D341Med (cell line): Measurements from ENCODE around the gene NPIPB2.
"Not testable (repeated sequence)": the region's sequence is repeated elsewhere in the genome, so short reads cannot be mapped to it uniquely, and the experiment has no call there.

Experiments
- DNase-seq: peaks from one replicate; pipeline ENCODE4 v3.0.0; 2012; ENCODE audit warnings: low spot score

Gene NPIPB2

DNA sequence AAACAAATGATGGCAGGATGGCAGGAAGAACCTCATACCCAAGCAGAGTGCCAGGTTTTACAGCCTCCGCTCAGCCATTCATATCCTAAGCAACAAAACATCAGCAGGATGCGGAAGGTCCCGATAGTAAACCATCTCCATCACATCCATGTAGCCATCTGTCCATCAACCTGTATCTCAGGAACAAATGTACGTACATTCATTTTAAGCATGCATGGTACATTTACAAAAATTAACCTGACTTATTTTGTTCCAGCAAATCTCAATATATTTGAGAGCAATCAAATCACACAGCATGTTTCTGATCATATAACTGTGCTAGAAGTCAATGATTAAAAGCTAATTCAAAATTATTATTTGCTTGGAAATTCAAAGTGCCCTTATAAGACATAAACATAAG lies at the start of gene NPIPB2:
NPIPB2 (minus strand) TSS at position 101 of the 400 bp plus-strand sequence; CDS start at position 101, 0 bp downstream.
- not testable (repeated sequence) for DNase-seq

DNA sequence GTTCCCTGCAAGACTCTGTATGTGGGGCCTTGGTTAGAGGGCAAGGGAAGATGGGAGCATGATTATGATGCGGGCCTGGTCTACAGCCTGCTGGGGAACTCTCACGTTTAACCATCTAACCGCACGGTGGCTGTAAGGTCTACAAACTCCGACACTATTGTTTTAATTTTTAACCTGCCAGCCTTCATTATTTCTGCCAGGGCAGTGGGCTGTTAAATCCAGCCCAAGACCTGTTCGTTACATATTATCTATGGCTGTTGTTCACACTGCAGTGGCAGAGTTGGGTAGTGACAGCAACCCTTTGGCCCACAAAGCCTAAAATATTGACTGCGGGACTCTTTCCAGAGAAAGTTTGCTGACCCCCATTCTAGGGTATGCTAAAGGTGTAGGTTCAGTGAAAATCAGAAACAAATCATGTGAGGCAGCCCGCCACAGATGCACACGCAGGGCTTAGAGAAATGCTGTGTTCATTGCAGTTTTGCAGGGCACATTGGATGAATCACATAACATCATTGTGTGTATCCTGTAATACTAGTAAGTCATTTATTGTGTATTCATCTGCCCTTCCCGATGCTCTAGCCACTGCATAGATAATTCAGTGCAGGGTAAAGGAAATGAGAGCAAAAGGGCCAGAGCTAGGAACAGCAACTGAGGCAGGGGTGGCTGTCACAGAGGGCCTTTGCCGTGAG lies 49.0 kb upstream of the NPIPB2 start:
- no peak for DNase-seq

DNA sequence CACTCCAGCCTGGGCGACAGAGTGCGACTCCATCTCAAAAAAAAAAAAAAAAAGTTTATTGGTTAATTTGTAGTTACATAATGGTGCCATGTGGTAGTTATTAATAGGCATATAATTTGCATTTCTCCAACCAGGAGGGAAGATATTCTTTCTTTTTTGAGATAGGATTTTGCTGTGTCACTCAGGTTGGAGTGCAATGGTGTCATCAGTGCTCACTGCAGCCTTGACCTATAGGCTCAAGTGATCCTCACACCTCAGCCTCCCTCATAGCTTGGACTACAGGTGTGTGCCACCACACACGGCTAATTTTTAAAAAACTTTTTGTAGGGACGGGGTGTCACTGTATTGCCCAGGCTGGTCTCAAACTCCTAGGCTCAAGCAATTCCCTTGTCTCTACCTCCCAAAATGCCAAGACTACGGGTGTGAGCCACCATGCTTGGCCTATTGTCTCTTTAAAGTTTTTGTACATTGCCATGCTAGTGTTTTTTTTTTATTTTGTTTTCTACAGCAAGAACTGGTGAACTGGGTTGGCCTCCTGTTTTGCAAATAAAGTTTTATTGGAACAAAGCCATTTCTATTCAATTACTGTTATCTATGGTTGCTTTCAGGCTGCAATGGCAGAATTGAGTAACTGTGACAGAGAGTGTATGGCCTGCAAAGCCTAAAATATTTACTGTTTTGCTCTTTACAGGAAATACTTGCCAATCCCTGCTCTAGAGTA lies 46.6 kb upstream of the NPIPB2 start:
- DNase-seq, result no peak

DNA sequence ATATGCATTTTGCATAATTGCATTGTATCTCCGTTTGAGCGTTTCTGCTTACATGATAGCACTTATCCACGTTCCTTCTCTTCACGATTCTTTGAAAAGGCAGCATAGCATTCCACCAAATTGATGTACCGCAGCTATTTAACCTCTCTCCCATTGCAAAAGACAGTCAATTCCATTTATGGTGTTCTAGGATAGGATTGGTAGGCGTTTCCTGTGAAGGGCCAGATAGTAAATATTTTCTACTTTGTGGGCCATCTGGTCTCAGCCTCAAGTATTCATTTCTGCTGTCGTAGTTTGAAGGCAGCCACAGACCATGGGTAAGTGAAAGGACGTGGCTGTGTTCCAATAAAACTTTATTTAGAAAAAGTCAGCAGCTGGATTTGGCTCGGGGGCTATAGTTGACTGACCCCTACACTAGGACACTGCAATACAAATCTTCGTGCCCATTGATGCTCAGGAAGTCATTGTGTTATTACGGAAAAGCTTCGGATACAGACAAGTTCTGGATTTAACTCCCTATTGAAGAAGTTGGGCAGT lies 44.7 kb upstream of the NPIPB2 start:
- DNase-seq, result no peak

DNA sequence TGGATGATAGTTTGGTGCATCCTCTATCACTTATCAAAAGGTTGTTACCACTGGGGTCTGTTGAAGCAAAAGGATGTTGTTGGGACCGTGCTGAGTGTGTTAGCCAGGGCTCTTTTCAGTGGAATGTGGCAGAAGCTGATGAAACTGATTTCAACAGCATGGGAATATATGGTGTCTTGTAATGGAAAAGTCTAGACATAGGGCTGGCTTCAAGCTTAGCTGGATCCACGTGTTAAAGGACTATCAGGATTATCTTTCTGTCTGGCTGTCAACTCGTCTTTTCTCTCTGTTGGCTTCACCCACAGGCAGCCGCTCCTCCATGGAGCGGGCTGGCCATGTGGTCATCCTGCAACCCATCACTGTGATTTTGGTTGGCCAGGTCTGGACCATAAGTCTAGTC lies 43.4 kb upstream of the NPIPB2 start:
- no peak for DNase-seq

DNA sequence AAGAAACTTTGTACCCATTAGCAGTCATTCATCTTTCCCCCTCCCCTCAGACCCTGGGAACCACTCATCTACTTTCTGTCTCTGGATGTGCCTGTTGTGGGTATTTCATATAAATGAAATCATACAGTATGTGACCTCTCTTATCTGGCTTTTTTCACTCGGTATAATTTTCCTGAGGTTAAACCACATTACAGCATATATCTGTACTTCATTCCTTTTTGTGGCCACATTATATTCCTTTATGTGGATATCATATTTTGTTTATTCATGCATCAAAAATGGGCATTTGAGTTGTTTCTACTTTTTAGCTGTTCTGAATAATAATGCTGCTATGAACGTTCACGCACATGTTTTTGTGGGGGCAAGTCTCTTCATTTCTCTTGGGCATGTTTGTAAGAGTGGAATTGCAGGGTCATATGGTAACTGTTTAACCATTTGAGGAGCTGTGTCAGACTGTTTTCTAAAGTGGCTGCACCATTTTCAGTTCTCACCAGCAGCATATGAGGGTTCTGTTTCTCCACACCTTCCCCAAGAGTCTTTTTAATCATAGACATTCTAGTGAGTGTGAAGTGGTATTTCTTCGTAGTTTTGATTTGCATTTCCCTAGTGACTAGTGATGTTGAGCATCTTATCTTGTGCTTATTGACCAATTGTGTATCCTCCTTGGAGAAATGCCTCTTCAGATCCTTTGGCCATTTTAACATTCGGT lies 38.4 kb upstream of the NPIPB2 start:
- no peak for DNase-seq

DNA sequence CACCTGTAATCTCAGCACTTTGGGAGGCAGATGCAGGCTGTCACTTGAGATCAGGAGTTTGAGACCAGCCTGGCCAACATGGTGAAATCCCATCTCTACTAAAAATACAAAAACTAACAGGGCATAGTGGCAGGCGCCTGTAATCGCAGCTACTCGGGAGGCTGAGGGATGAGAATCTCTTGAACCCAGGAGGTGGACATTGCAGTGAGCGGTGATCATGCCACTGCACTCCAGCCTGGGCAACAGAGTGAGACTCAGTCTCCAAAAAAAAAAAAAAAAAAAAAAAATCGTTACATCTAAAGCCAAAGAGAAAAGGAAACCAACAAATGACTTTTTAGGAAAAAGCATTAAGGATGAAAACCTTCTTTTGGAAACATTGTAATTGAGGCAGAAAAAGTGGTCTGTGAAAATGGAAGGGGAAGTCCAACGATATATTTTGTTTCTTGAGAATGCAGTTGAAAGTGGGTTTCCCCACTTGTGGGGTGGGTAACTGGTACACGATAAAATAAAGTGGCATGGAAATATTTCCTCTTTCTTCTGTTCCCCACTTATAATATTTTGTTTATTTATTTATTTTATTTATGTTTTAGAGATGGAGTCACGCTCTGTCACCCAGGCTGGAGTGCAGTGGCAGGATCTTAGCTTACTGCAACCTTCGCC lies 37.3 kb upstream of the NPIPB2 start:
- DNase-seq, result no peak

DNA sequence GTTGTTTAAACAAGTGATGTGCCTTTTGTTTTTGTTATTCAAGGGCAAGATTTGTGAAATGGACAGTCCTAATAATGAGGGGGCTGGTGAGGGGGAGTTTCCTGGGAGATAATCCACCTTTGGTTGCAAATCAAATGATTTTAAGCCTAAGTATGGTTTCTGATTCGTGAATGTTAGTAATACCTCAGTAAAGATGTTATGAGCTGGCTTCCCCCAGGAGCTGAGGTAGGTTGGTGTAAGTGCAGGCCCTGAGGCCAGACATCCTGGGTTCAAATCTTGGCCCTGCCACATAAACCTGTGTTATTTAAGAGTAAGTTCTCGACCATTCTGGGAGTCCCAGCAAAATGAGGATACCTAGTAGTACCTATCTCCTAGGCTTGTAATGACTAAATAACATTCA lies 36.2 kb upstream of the NPIPB2 start:
- DNase-seq, result no peak

DNA sequence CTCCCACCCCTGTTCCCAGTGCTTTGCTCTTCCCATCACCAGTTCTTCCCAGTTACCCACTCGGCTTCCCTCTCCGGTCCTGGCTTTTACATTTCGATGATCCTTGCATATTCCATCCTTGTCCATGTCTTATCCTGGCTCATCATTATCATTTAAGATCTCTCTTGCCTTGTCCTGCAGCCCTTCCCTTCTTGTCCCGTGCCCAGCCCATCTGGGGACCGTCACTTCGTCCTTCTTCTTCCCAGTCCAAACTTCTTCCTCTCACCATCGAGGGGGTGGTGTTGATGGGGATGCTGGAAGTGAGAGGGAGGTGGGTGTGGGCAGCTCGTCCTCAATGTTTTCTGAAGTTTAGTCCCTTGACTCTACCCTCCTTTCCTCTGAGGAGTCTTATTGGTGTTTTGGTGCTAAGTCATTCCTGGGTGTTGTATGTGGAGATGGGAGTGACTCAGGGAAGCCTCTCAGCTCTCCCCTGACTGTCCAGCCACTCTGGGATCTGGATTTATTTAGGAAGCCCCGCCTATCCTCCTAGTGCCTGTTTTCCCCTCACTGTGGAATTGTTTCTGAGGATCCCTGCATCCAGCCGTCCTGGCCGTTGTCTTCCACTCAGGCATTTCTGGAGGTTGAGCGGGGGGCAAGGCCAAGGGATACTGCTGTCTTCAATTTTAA lies 35.7 kb upstream of the NPIPB2 start:
- no peak for DNase-seq

DNA sequence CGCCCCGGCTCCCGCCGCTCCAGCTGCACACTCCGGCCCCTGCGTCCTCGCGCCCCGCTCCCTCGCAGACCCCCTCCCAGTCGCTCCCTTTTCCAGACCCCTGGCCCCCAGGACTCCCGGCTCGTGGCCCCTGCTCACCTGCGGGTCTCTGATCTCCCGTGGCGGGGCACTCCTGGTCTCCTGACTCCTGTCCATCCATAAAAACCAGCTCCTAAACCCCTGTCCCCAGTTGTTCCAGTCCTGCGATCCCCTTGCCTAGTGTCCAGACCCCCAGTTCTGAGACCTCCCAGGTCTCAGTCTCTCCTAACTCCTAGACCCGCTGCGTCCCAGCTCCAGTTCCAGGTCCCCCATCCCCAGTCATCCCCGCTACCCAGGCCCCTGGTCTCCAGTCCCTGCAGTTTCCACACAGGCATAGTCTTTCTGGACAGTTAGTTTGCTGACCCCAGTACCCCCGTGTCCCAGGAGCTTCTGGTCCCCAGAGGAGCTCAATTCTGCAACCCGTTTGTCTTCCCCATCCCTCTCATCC lies 35.1 kb upstream of the NPIPB2 start:
- peak; percentile 49 for DNase-seq

DNA sequence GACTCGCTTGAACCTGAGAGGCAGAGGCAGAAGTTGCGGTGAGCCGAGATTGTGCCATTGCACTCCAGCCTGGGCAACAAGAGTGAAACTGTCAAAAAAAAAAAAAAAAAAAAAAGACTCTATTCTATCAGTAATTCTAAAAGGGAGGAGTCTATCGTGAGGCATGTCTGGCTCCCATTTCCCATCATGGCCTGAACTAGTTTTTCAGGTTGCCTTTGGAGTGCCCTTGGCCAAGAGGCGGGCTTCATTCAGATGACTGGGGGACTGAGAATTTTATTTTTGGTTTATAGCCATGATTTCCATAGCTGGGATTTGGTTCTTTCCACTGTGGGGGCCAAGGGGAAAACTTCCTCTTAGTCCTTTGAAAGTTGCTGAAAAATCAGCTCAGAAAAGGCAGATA lies 31.2 kb upstream of the NPIPB2 start:
- DNase-seq, result no peak

DNA sequence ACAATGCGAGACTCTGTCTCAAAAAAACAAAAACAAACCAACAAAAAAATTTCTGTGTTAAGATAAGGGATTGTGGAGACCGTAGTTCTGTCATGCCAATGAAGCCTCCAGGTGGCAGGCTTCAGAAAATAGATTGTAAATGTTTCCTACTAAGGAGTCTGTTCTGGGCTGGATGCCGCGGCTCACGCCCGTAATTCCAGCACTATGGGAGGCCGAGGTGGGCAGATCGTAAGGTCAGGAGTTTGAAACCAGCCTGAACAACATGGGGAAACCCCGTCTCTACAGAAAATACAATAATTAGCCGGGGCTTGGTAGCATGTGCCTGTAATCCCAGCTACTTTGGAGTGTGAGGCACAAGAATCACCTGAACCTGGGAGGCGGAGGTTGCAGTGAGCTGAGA lies 30.3 kb upstream of the NPIPB2 start:
- no peak for DNase-seq

DNA sequence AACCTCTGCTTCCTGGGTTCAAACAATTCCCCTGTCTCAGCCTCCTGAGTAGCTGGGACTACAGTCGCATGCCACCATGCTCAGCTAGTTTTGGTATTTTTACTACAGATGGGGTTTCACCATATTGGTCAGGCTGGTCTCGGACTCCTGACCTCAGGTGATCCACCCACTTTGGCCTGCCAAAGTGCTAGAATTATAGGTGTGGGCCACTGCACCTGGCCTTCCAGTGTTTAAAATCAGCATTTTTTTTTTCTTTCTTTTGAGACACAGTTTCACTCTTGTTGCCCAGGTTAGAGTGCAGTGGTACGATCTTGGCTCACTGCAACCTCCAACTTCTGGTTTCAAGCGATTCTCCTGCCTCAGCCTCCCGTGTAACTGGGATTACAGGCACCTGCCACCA lies 28.4 kb upstream of the NPIPB2 start:
- DNase-seq, result not testable (repeated sequence)

DNA sequence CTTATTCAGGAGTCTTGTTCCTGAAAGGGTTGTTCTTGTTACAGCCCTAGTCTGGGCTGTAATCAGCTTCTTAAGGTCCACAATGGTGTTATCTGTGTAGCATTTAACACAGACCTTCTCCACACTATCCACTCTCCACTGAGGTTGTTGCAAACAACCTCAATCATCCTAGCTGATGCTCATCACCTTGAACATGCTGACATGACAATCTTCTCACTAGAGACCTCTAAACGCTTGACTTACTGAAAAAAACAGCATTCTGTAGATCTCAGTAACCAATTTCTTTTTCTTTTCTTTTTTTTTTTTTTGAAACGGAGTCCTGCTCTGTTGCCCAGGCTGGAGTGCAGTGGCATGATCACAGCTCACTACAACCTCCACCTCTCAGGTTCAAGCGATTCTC lies 26.7 kb upstream of the NPIPB2 start:
- no peak for DNase-seq

DNA sequence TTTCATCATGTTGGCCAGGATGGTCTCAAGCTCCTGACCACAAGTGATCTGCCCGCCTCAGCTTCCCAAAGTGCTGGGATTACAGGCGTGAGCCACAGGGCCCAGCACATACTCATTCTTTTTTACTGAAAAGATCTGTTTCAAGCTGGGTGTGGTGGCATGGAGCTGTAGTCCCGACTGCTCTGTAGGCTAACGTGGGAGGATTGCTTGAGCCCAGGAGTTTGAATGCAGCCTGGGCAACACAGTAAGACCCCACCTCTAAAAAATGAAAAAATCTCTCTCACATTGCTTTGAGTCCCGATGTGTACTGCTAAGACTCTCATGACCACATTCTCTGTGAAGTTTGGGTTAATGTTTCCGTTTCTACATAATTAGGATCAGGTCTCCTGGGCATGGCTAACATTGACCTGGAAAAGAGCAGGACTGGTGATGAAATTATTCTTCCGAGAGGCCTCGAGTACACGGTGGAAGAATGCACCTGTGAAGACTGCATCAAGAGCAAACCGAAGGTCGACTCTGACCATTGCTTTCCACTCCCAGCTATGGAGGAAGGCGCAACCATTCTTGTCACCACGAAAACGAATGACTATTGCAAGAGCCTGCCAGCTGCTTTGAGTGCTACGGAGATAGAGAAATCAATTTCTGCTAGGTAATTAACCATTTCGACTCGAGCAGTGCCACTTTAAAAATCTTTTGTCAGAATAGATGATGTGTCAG lies 25.5 kb upstream of the NPIPB2 start:
- no peak for DNase-seq

DNA sequence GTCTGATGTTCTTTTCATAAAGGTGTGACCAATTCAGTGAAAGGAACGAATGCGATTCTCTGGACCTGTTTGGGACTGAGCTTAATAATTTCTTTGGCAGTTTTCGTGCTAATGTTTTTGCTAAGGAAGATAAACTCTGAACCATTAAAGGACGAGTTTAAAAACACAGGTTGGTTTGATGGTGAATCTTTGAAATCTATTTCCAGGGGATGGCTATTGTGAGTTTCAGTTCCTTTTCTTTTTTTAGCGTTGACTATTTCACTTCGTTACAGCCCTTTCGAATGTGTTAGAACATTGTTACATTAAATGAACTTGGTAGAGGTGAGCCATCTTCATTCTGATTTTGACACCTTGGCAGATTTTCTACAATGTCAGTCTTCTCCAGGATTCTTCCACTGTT lies 24.3 kb upstream of the NPIPB2 start:
- no peak for DNase-seq

DNA sequence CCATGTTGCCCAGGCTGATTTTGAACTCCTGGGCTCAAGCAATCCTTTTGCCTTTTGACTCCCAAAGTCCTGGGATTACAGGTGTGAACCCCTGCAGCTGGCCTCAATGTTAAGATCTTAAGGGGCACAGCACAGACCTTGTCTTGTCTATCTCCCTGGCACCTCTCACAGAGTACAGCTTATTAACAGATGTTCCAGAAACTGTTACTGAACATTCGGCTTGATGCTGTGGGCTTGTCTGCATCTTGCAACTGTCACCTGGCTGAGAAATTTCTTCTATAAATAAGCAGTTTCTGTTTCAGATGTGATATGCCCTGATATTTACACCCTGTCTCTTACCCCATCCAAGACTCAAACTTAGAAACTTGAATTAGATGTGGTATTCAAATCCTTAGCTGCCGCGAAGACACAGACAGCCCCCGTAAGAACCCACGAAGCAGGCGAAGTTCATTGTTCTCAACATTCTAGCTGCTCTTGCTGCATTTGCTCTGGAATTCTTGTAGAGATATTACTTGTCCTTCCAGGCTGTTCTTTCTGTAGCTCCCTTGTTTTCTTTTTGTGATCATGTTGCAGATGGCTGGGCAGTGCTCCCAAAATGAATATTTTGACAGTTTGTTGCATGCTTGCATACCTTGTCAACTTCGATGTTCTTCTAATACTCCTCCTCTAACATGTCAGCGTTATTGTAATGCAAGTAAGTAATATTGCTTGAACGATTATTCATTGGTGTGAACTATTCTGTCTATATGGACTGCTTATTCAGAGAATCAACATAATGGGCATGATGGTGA lies 23.1 kb upstream of the NPIPB2 start, which contains the start of gene TNFRSF17:
TNFRSF17 (plus strand) TSS at position 450 of the 791 bp plus-strand sequence; CDS start at position 565, 115 bp downstream.
- no peak for DNase-seq

DNA sequence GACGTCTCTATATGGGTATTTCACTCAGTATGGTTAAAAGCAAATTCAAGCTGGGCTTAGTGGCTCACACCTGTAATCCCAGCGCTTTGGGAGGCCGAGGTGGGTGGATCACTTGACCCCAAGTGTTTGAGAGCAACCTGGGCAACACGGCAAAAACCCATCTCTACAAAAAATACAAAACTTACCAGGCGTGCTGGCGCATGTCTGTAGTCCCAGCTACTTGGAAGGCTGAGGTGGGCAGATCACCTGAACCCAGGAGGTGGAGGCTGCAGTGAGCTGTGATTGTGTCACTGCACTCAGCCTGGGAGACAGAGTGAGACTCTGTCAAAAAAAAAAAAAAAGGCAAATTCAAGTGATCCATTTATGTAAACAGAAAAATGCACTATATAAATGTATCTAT lies 21.9 kb upstream of the NPIPB2 start:
- no peak for DNase-seq

DNA sequence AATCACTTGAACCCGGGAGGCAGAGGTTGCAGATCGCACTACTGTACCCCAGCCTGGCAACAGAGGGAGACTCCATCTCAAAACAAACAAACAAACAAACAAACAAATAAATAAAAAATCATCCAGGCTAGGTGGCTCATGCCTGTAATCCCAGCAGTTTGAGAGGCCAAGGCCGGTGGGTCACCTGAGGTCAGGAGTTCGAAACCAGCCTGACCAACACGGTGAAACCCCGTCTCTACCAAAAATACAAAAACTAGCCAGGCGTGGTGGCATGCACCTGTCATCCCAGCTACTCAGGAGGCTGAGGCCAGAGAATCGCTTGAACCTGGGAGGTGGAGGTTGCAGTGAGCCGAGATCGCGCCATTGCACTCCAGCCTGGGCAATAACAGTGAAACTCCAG lies 21.1 kb upstream of the NPIPB2 start:
- DNase-seq, result not testable (repeated sequence)

DNA sequence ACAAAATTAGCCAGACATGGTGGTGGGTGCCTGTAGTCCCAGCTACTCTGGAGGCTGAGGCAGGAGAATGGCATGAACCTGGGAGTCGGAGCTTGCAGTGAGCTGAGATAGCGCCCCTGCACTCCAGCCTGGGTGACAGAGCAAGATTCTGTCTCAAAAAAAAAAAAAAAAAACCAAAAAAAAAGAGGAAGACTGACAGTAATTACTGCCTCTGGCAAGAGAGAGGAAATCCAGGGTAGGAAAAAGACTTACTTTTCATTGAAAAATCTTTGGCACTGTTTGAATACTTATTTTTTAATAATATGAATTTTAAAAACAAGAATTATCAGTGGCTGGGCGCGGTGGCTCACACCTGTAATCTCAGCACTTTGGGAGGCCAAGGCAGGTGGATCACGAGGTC lies 20.6 kb upstream of the NPIPB2 start:
- DNase-seq, result not testable (repeated sequence)
